Measurements from ENCODE around the gene TIAM1. TPM values are rescaled to one million over a fixed set of nuclear protein-coding genes. Genes with fewer than 3 reads are reported as not detected.

Gene TIAM1
- total RNA-seq, 4 donors from 2014 or later, result 51.0 to 105 (median 85.6) TPM

GRCh38 chr21:31382060-31382459 is 38.0 kb upstream of the TIAM1 start:
- 71 to 72% methylated on average over 5 of the region's 5 CpGs for WGBS, 2 donors
- H3K4me1 ChIP-seq, result no peaks in the 10 kb centered on the region
- no peak overlapping the region for H3K4me3 ChIP-seq
- no peak for DNase-seq
- no peak for TF ChIP-seq POLR2A (IDR thresholded peaks at IDR 0.05)
- TF ChIP-seq CTCF (IDR thresholded peaks at IDR 0.05), result no peak
- no peak overlapping the region for H3K27ac ChIP-seq
- H3K27me3 ChIP-seq, result no peaks in the 10 kb centered on the region
- H3K36me3 ChIP-seq, result no peaks in the 10 kb centered on the region
- no peaks in the 10 kb centered on the region for H3K9me3 ChIP-seq
- intact Hi-C loops (cut with DNase I), result no loop called here

GRCh38 chr21:31376301-31376700 is 32.2 kb upstream of the TIAM1 start:
- Histone ChIP-seq H3K36me3 (no peaks in the 10 kb centered on the region), H3K4me1 (peaks cover 0 to 12% (median 0%) of the 10 kb centered on the region in 3 donors), H3K27me3 (no peaks in the 10 kb centered on the region), H3K27ac (no peak overlapping the region), H3K9me3 (no peaks in the 10 kb centered on the region), H3K4me3 (no peak overlapping the region)
- 80 to 93% methylated on average over 7 to 8 of the region's 8 CpGs for WGBS, 2 donors
- intact Hi-C loops (cut with DNase I), result no loop called here
- TF ChIP-seq POLR2A (IDR thresholded peaks at IDR 0.05) (no peak), CTCF (IDR thresholded peaks at IDR 0.05) (no peak)
- DNase-seq, result no peak

GRCh38 chr21:31374395-31374794 is 30.3 kb upstream of the TIAM1 start:
- WGBS, 2 donors, result 67 to 78% methylated on average over 4 of the region's 4 CpGs
- TF ChIP-seq POLR2A (IDR thresholded peaks at IDR 0.05) (no peak), CTCF (IDR thresholded peaks at IDR 0.05) (no peak)
- H3K4me1 ChIP-seq, result peaks cover 0 to 17% (median 0%) of the 10 kb centered on the region in 3 donors
- H3K4me3 ChIP-seq, result no peak overlapping the region
- intact Hi-C loops (cut with DNase I), result no loop called here
- H3K27ac ChIP-seq, result no peak overlapping the region
- no peak for DNase-seq
- no peaks in the 10 kb centered on the region for H3K9me3 ChIP-seq
- no peaks in the 10 kb centered on the region for H3K36me3 ChIP-seq
- no peaks in the 10 kb centered on the region for H3K27me3 ChIP-seq

- Histone ChIP-seq H3K27ac (no peak overlapping the region), H3K4me1 (peaks cover 0 to 17% (median 0%) of the 10 kb centered on the region in 3 donors), H3K27me3 (no peaks in the 10 kb centered on the region), H3K9me3 (no peaks in the 10 kb centered on the region), H3K36me3 (no peaks in the 10 kb centered on the region), H3K4me3 (no peak overlapping the region)
- TF ChIP-seq CTCF (IDR thresholded peaks at IDR 0.05), result no peak
- no peak for TF ChIP-seq POLR2A (IDR thresholded peaks at IDR 0.05)
- WGBS, 2 donors, result 65 to 69% methylated on average over 3 of the region's 3 CpGs
- no peak for DNase-seq
- intact Hi-C loops (cut with DNase I), result no loop called here
Observed at GRCh38 chr21:31372471-31372765, 28.4 kb upstream of the TIAM1 start.

GRCh38 chr21:31371715-31372470 is 27.8 kb upstream of the TIAM1 start:
- Histone ChIP-seq H3K9me3 (no peaks in the 10 kb centered on the region), H3K4me3 (no peak overlapping the region), H3K27ac (no peak overlapping the region), H3K27me3 (no peaks in the 10 kb centered on the region), H3K36me3 (no peaks in the 10 kb centered on the region), H3K4me1 (peaks cover 0 to 17% (median 0%) of the 10 kb centered on the region in 3 donors)
- intact Hi-C loops (cut with DNase I), result no loop called here
- DNase-seq, result no peak
- WGBS, 2 donors, result 44 to 56% methylated on average over 6 of the region's 6 CpGs
- TF ChIP-seq CTCF (IDR thresholded peaks at IDR 0.05) (no peak), POLR2A (IDR thresholded peaks at IDR 0.05) (no peak)
